IMR-90 (cell line): Measurements from ENCODE around the gene FGF5. TPM values are rescaled to one million over a fixed set of nuclear protein-coding genes. Genes with fewer than 3 reads are reported as not detected.

Experiments used
- CEBPB ChIP-seq: IDR thresholded peaks from 2 replicates; pipeline ENCODE4 v1.6.1; 2012; ENCODE audit warnings: low read depth, low read length, improper control_type of control experiment
- MAZ ChIP-seq: IDR thresholded peaks from 2 replicates; pipeline ENCODE4 v1.6.1; 2012; ENCODE audit warnings: low read depth, mild to moderate bottlenecking, low read length, improper control_type of control experiment, moderate library complexity, borderline replicate concordance
- MXI1 ChIP-seq: IDR thresholded peaks from 2 replicates; pipeline ENCODE4 v1.6.1; 2012; ENCODE audit warnings: low read depth, mild to moderate bottlenecking, low read length, moderate library complexity, borderline replicate concordance
- RFX5 ChIP-seq: IDR thresholded peaks from 2 replicates; pipeline ENCODE4 v1.8.0; 2012; ENCODE audit warnings: low read depth, mild to moderate bottlenecking, low read length, moderate library complexity
- USF2 ChIP-seq: fragments of 150-350 bp; IDR thresholded peaks from 2 replicates; pipeline ENCODE4 v1.6.1; 2017; ENCODE audit warnings: mild to moderate bottlenecking, antibody characterized with exemption, low read length, low read depth
- polyA plus RNA-seq, 3 experiments: library from polyadenylated mRNA; depleted of rRNA; stranded (reverse); fragments of >200 nt; gene quantifications; 2 replicates each; pipeline ENCODE4 v1.2.3, GENCODE V29; 2012; ENCODE audit warnings: low replicate concordance in 1 of 3
- total RNA-seq: library from RNA; depleted of rRNA; stranded (reverse); fragments of >200 nt; gene quantifications from 2 replicates; pipeline ENCODE4 v1.2.3, GENCODE V29; 2012

FGF5 gene
- total and polyA plus RNA-seq, 2 of the 4 experiments (the other 2 are of a cell fraction), result 18.6 to 42.1 TPM

- TF ChIP-seq MAZ, result peak; percentile 98
- 0 out of 2 replicates have a peak, but pooled peaks have one; percentile 64 for TF ChIP-seq MXI1
- peak; percentile 26; the same call in 1 of the 2 replicates for TF ChIP-seq USF2
- no peak for TF ChIP-seq CEBPB
- no peak for TF ChIP-seq RFX5
Observed at GRCh38 chr4:80266253-80266901, at the start of gene FGF5 (continued).
